GM23338 (cell line): ENCODE data around the gene PRR27.

Experiments
- CTCF ChIP-seq, 2 experiments: fragments of 200-600 bp in 1 of 2; sonication (generic) in 1 of 2; conservative IDR thresholded peaks; 2 replicates each; pipeline versions ENCODE4 v1.5.1 to v1.6.1; 2016 to 2017; ENCODE audit warnings: antibody characterized with exemption in 2 of 2, low read depth in 2 of 2, mild to moderate bottlenecking in 2 of 2, moderate library complexity in 1 of 2
- EZH2 ChIP-seq: fragments of 200-600 bp; sonication (generic); IDR thresholded peaks from one replicate; pipeline ENCODE4 v1.8.0; 2017; ENCODE audit warnings: antibody characterized with exemption, mild to moderate bottlenecking, low read depth; ENCODE audit not compliant: unreplicated experiment
- EZH2phosphoT487 ChIP-seq: fragments of 200-600 bp; sonication (generic); IDR thresholded peaks from one replicate; pipeline ENCODE4 v1.8.1; 2018; ENCODE audit warnings: antibody characterized with exemption; ENCODE audit not compliant: unreplicated experiment
- NANOG ChIP-seq: IDR thresholded peaks from 2 replicates; pipeline ENCODE4 v1.6.1; 2016; ENCODE audit warnings: antibody characterized with exemption, borderline replicate concordance
- POLR2AphosphoS5 ChIP-seq: IDR thresholded peaks from 2 replicates; pipeline ENCODE4 v1.6.1; 2016; ENCODE audit warnings: antibody characterized with exemption, low read depth
- REST ChIP-seq: IDR thresholded peaks from one replicate; pipeline ENCODE4 v1.6.1; 2018; ENCODE audit warnings: antibody characterized with exemption; ENCODE audit not compliant: unreplicated experiment
- STAT1 ChIP-seq: IDR thresholded peaks from one replicate; pipeline ENCODE4 v1.6.1; 2016; ENCODE audit warnings: antibody characterized with exemption; ENCODE audit not compliant: unreplicated experiment

- no peak for TF ChIP-seq CTCF (conservative IDR thresholded peaks at IDR 0.05; ENCODE audit: low read depth in 2 of 2)
- no peak for TF ChIP-seq NANOG
- TF ChIP-seq STAT1, result no peak
- no peak for TF ChIP-seq EZH2phosphoT487
- TF ChIP-seq EZH2, result no peak
- no peak for TF ChIP-seq POLR2AphosphoS5
- no peak for TF ChIP-seq REST
Measured at GRCh38 chr4:70196857-70197256, 42.8 kb downstream of the PRR27 start.
